GM19240 (cell line): Measurements from ENCODE around the gene ZBED5.
"Not testable (repeated sequence)": the region's sequence is repeated elsewhere in the genome, so short reads cannot be mapped to it uniquely, and the experiment has no call there.

Source experiments
- DNase-seq: peaks from one replicate; pipeline ENCODE4 v3.0.0; 2011; ENCODE audit warnings: low spot score; ENCODE audit not compliant: insufficient read length

Gene ZBED5

GRCh38 chr11:10838083-10838482 is 19.8 kb downstream of the ZBED5 start:
- DNase-seq = no peak

- not testable (repeated sequence) for DNase-seq
Measured at GRCh38 chr11:10836884-10837283, 21.0 kb downstream of the ZBED5 start.

- no peak for DNase-seq
Measured at GRCh38 chr11:10829139-10829538, 28.7 kb downstream of the ZBED5 start.

GRCh38 chr11:10828402-10828801 is 29.5 kb downstream of the ZBED5 start:
- no peak for DNase-seq

- DNase-seq = peak; percentile 23
Measured at GRCh38 chr11:10824888-10825287, 33.0 kb downstream of the ZBED5 start.

GRCh38 chr11:10823152-10823579 is 34.7 kb downstream of the ZBED5 start:
- DNase-seq = no peak

- DNase-seq = not testable (repeated sequence)
Measured at GRCh38 chr11:10822491-10822890, 35.4 kb downstream of the ZBED5 start.

- DNase-seq = no peak
Measured at GRCh38 chr11:10818594-10818993, 39.3 kb downstream of the ZBED5 start.

GRCh38 chr11:10813945-10814344 is 43.9 kb downstream of the ZBED5 start:
- no peak for DNase-seq

- peak; percentile 6 for DNase-seq
Measured at GRCh38 chr11:10809373-10810160, 48.3 kb downstream of the ZBED5 start.

GRCh38 chr11:10808553-10809372 is 49.1 kb downstream of the ZBED5 start, which contains the start of gene EIF4G2:
EIF4G2 (minus strand) TSS chr11:10808926.
- peak; percentile 81 for DNase-seq

GRCh38 chr11:10808235-10808552 is 49.7 kb downstream of the ZBED5 start:
- no peak for DNase-seq

GRCh38 chr11:10807493-10808234 is 50.2 kb downstream of the ZBED5 start:
- DNase-seq = no peak

GRCh38 chr11:10806206-10806605 is 51.6 kb downstream of the ZBED5 start:
- no peak for DNase-seq

- no peak for DNase-seq
Measured at GRCh38 chr11:10805741-10806140, 52.1 kb downstream of the ZBED5 start.

GRCh38 chr11:10803676-10804075 is 54.2 kb downstream of the ZBED5 start:
- DNase-seq = no peak
